ENCODE data around the gene PCNX2. TPM values are rescaled to one million over a fixed set of nuclear protein-coding genes. Genes with fewer than 3 reads are reported as not detected.

Gene PCNX2
- total and polyA plus RNA-seq, 2 of the 8 experiments (the other 6 are each of a cell fraction or from before 2014, with no cell fraction given), result 46.1 to 57.6 TPM

DNA sequence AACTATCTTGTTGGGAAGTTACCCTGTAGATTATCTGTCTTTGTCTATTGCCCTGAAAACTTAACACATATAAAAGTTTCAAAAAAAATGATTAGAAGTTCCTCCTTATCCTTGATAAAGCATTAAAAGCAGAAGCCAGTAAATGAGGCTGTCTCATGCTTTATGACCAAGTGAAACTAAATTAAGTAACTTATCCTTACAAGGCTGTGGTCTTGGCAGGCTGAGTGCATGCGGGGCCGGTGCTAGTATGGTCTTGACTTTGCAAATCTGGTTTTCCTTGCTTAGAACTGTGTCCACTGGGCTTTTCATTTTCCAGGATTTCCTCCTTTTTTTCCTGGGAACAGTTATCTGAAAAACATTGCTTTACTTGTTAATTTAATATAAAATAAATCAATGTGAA is 43.1 kb downstream of the PCNX2 start:
- DNase-seq (ENCODE audit: low read depth in 1 of 2, low spot score in 2 of 2) (no peak), FAIRE-seq (no peak)
- Histone ChIP-seq H3K27me3 (replicated peaks in 1 of 4; ENCODE audit: control insufficient read depth in 3 of 4, extremely low read depth in 1 of 4, insufficient read depth in 3 of 4, low read length in 3 of 4) (no peaks in the 10 kb centered on the region), H3K56ac (replicated peaks; ENCODE audit: insufficient read length, low read depth, low read length) (no peak overlapping the region), H2AFZ (ENCODE audit: low read length) (no peak overlapping the region), H3K4me3 (ENCODE audit: extremely low read depth in 1 of 4, insufficient read depth in 2 of 4, low read depth in 3 of 4, low read length in 4 of 4) (no peak overlapping the region), H3K18ac (ENCODE audit: extremely low read depth, low read length) (no peak overlapping the region), H4K20me1 (replicated peaks in 1 of 2; ENCODE audit: control insufficient read depth in 1 of 2, insufficient read depth in 2 of 2, low read length in 2 of 2) (peaks cover 2 to 3% of the 10 kb centered on the region in 2 experiments), H4K8ac (ENCODE audit: extremely low read depth, insufficient read depth, low read length) (no peak overlapping the region), H3K23me2 (ENCODE audit: low read depth, low read length) (no peaks in the 10 kb centered on the region), H4K91ac (replicated peaks; ENCODE audit: insufficient read length, low read length) (no peak overlapping the region), H3K4me1 (replicated peaks in 1 of 4; ENCODE audit: control insufficient read depth in 3 of 4, insufficient read depth in 4 of 4, low read length in 3 of 4) (peaks cover 0 to 3% (median 0%) of the 10 kb centered on the region in 4 experiments; a peak in 1 of 7 replicates), H2BK120ac (replicated peaks; ENCODE audit: low read depth, low read length) (no peak overlapping the region), H3K27ac (ENCODE audit: low read depth, low read length) (no peak overlapping the region), H3K79me2 (ENCODE audit: control insufficient read depth in 1 of 2, insufficient read depth in 2 of 2, low read length in 2 of 2) (peaks cover 0 to 32% of the 10 kb centered on the region in 2 experiments; a peak in 2 of 4 replicates), H3K14ac (ENCODE audit: insufficient read length) (no peak overlapping the region), H3K23ac (ENCODE audit: insufficient read length) (no peak overlapping the region), H2BK15ac (ENCODE audit: low read length) (no peak overlapping the region), H3K79me1 (ENCODE audit: low read depth, low read length) (peaks cover 3% of the 10 kb centered on the region), H3K4ac (replicated peaks; ENCODE audit: insufficient read length, low read depth, low read length) (no peak overlapping the region), H3K9ac (replicated peaks in 1 of 4; ENCODE audit: extremely low read depth in 1 of 4, low read depth in 3 of 4, low read length in 3 of 4) (no peak overlapping the region), H2AK5ac (ENCODE audit: low read depth, low read length) (no peak overlapping the region), H2BK12ac (ENCODE audit: low read depth, low read length) (no peak overlapping the region), H2BK20ac (ENCODE audit: low read length) (no peak overlapping the region), H3K9me3 (ENCODE audit: insufficient read depth in 2 of 2, low read depth in 1 of 2, low read length in 1 of 2) (no peaks in the 10 kb centered on the region), H2BK5ac (ENCODE audit: low read depth, low read length) (no peak overlapping the region), H3K36me3 (ENCODE audit: control insufficient read depth in 2 of 4, insufficient read depth in 4 of 4, low read length in 3 of 4) (peaks cover 17 to 48% (median 36%) of the 10 kb centered on the region in 4 experiments), H3K4me2 (ENCODE audit: insufficient read depth in 1 of 2, low read depth in 2 of 2, low read length in 2 of 2) (no peak overlapping the region), H4K5ac (ENCODE audit: insufficient read length, low read depth, low read length) (no peak overlapping the region)
- ChIA-PET POLR2A (ENCODE audit: partially characterized antibody) (no interaction called here), CTCF (ENCODE audit: partially characterized antibody) (interaction anchor here (1.1 kb wide), 1 partner anchor 28 kb away, joined by 3 read pairs; no protein-coding TSS in a partner anchor)
- WGBS, 2 experiments (ENCODE audit: extremely low coverage in 1 of 2, insufficient coverage in 1 of 2, insufficient read length in 1 of 2, insufficient replicate concordance in 2 of 2, low coverage in 1 of 2, low lambda C conversion rate in 2 of 2, missing lambda C conversion rate in 1 of 2), result 94% methylated on average over 2 of the region's 2 CpGs; no CpG with 5 or more reads in 1 of the 2 experiments
- TF ChIP-seq HDAC6 (IDR thresholded peaks at IDR 0.05; ENCODE audit: low read depth, low read length) (no peak), YY1 (IDR thresholded peaks at IDR 0.05; ENCODE audit: low read depth, low read length) (no peak), ZNF274 (IDR thresholded peaks at IDR 0.05; ENCODE audit: borderline replicate concordance, extremely low read depth, low read length) (no peak), SAP30 (IDR thresholded peaks at IDR 0.05; ENCODE audit: insufficient read depth, insufficient replicate concordance, low read length) (no peak), RAD21 (IDR thresholded peaks at IDR 0.05 in 1 of 2, conservative IDR thresholded peaks at IDR 0.05 in 1 of 2; ENCODE audit: low read depth in 2 of 2, low read length in 2 of 2) (no peak)
